Thymus (tissue), 11 donors: ENCODE measurements around the gene EGF. TPM values are rescaled to one million over a fixed set of nuclear protein-coding genes. Genes with fewer than 3 reads are reported as not detected.

Source experiments
- DNase-seq, 9 donors: peaks; one replicate each; pipeline ENCODE4 v3.0.0-alpha.2; 2013; ENCODE audit warnings: low spot score in 9 of 9, low read depth in 6 of 9, missing footprints in 1 of 9
- H3K27ac ChIP-seq, 2 donors: one replicate each; pipeline ENCODE4 v1.5.1; 2013; ENCODE audit warnings: control low read depth in 1 of 2, low read depth in 1 of 2, low read length in 1 of 2, mild to moderate bottlenecking in 1 of 2, moderate library complexity in 1 of 2
- H3K27me3 ChIP-seq, 2 donors: one replicate each; pipeline ENCODE4 v1.5.1; 2013; ENCODE audit warnings: low read length in 1 of 2; ENCODE audit not compliant: control insufficient read depth in 2 of 2, insufficient read depth in 1 of 2
- H3K36me3 ChIP-seq, 2 donors: one replicate each; pipeline ENCODE4 v1.5.1; 2013; ENCODE audit warnings: low read length in 1 of 2, mild to moderate bottlenecking in 1 of 2, moderate library complexity in 1 of 2; ENCODE audit not compliant: control insufficient read depth in 2 of 2, insufficient read depth in 2 of 2
- H3K4me1 ChIP-seq, 2 donors: one replicate each; pipeline ENCODE4 v1.5.1; 2013; ENCODE audit warnings: low read length in 2 of 2; ENCODE audit not compliant: control insufficient read depth in 2 of 2, insufficient read depth in 2 of 2
- H3K4me3 ChIP-seq, 2 donors: one replicate each; pipeline ENCODE4 v1.5.1; 2013; ENCODE audit warnings: low read length in 2 of 2, control low read depth in 1 of 2, mild to moderate bottlenecking in 1 of 2
- H3K9me3 ChIP-seq, 2 donors: one replicate each; pipeline ENCODE4 v1.5.1; 2013; ENCODE audit warnings: low read length in 1 of 2, mild to moderate bottlenecking in 1 of 2; ENCODE audit not compliant: control insufficient read depth in 2 of 2, insufficient read depth in 1 of 2
- WGBS: extraction: QIAGEN DNeasy Blood & Tissue Kit; methylation state at CpG from one replicate; pipeline ENCODE4 v1.1.7; 2013; 5-methylcytosine and 5-hydroxymethylcytosine counted together
- polyA plus RNA-seq: library from polyadenylated mRNA; stranded (reverse); fragments of 200-250 nt; gene quantifications from one replicate; pipeline ENCODE4 v1.2.3, GENCODE V29; 2013
- total RNA-seq: library from RNA; stranded (reverse); fragments of 120-200 nt; gene quantifications from one replicate; pipeline ENCODE4 v1.2.4, GENCODE V29; 2013
- donor health status: healthy.

EGF gene
- total and polyA plus RNA-seq, 2 donors, result 0.19 to 0.64 TPM

DNA sequence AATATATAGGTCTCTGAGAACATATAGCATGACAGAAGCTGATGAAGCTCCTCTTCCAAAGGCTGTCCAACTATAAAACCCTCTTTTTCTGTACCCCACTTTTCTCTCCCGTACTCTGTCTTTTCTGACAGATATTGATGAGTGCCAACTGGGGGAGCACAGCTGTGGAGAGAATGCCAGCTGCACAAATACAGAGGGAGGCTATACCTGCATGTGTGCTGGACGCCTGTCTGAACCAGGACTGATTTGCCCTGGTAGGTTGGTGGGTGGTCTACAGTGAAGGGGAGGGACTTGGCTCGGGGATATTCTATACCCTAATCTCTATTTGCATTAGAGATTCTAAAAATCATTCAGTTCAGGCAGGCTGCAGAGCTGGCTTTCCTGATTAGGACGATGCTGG, 80.4 kb downstream of the EGF start:
- H3K4me1 ChIP-seq, result no peaks in the 10 kb centered on the region
- H3K36me3 ChIP-seq, result no peaks in the 10 kb centered on the region
- H3K9me3 ChIP-seq, result no peaks in the 10 kb centered on the region
- no peak overlapping the region for H3K4me3 ChIP-seq
- WGBS, result 95% methylated on average over 4 of the region's 4 CpGs
- DNase-seq, result no peak
- no peak overlapping the region for H3K27ac ChIP-seq
- H3K27me3 ChIP-seq, result no peaks in the 10 kb centered on the region

DNA sequence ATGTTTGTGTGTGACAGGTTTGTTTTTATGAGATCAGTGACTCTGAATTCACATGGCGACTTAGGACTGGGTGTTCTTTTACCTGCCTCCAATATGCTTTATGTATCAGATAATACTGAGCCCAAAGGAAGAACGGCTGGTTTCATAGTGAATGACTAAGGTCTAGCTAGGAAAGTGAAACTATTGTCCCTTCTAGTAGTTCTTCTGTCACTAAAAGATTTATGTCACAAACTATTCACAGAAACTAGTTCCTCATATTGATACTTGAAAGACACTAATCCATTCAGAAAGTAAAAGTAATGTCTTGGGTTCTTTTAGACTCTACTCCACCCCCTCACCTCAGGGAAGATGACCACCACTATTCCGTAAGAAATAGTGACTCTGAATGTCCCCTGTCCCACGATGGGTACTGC, 81.7 kb downstream of the EGF start:
- Histone ChIP-seq H3K4me1 (no peaks in the 10 kb centered on the region), H3K9me3 (no peaks in the 10 kb centered on the region), H3K27me3 (no peaks in the 10 kb centered on the region), H3K27ac (no peak overlapping the region), H3K4me3 (no peak overlapping the region), H3K36me3 (no peaks in the 10 kb centered on the region)
- 73% methylated on average over 4 of the region's 4 CpGs for WGBS
- no peak for DNase-seq

DNA sequence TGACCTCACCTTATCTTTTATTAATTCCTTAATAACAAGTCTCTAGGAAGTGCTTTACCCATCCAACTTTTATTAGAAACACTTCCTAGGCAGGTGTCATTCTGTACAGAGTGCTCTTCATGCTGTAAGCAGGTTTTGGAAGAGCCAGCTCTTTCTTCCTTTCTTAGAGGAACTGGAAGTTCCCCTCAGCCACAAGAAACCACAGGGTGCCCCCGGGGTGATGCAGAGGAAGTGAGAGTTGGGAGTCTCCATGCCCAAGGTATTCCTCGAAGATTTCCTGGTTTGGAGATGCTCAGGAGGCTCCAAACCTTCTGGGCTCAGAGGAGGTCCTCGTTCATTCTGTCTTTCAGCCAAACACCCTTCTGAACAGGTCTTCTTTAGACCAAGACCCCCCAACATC, 83.8 kb downstream of the EGF start:
- no peaks in the 10 kb centered on the region for H3K4me1 ChIP-seq
- no peaks in the 10 kb centered on the region for H3K27me3 ChIP-seq
- no peaks in the 10 kb centered on the region for H3K9me3 ChIP-seq
- H3K27ac ChIP-seq, result no peak overlapping the region
- H3K4me3 ChIP-seq, result no peak overlapping the region
- peak in 1 of 9 donors; percentile 9 for DNase-seq
- 22% methylated on average over 3 of the region's 3 CpGs for whole genome bisulfite sequencing
- H3K36me3 ChIP-seq, result no peaks in the 10 kb centered on the region

DNA sequence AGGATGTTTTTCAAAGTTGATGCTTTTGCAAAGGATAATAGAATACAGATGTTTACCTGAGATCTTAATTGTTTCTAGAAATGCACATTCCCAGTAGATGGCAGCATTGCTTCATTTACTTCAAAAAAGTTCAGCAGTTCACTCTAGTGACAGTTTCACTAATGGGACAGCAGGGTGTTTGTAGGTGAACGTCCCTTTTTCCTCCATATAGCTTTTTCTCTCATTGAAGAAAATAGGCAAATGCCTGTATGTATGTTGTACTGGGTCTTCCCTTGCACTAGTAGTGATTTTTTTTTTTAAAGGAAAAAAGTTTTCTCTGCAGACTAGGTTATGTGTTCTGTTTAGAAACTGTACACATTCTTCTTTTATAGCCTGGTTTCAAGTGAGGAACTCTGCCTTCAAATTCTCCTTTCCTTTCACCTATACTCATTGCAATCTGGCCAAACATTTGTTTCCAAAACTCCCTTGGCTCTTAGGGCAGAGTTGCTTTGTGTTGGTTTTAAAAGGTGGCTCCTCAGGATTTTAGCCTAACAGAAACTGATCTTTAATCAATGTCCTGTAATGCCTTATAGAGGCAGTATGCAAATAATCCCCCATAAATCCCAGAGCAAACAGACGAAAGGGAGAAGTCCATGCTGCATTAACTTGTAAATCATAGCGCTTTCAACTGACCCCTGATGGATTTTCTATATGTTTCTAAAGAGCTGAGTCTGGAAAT, 86.3 kb downstream of the EGF start:
- H3K27ac ChIP-seq, result no peak overlapping the region
- no peaks in the 10 kb centered on the region for H3K36me3 ChIP-seq
- no peak overlapping the region for H3K4me3 ChIP-seq
- H3K27me3 ChIP-seq, result no peaks in the 10 kb centered on the region
- 64% methylated on average over 3 of the region's 3 CpGs for WGBS
- no peaks in the 10 kb centered on the region for H3K9me3 ChIP-seq
- DNase-seq, result peak; percentile 21 to 87 (median 74)
- no peaks in the 10 kb centered on the region for H3K4me1 ChIP-seq

DNA sequence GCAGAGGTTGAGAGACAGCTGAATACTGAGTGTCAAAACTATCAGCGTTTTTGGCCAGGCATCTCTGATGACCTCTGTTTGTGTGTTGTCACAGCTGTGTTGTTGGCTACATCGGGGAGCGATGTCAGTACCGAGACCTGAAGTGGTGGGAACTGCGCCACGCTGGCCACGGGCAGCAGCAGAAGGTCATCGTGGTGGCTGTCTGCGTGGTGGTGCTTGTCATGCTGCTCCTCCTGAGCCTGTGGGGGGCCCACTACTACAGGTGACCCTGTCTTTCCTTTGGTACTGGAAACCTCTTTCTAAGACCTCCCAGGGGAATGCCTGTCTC, 86.9 kb downstream of the EGF start:
- DNase-seq, result no peak
- H3K4me3 ChIP-seq, result no peak overlapping the region
- no peaks in the 10 kb centered on the region for H3K4me1 ChIP-seq
- no peak overlapping the region for H3K27ac ChIP-seq
- no peaks in the 10 kb centered on the region for H3K9me3 ChIP-seq
- H3K27me3 ChIP-seq, result no peaks in the 10 kb centered on the region
- WGBS, result 93% methylated on average over 9 of the region's 9 CpGs
- H3K36me3 ChIP-seq, result no peaks in the 10 kb centered on the region

DNA sequence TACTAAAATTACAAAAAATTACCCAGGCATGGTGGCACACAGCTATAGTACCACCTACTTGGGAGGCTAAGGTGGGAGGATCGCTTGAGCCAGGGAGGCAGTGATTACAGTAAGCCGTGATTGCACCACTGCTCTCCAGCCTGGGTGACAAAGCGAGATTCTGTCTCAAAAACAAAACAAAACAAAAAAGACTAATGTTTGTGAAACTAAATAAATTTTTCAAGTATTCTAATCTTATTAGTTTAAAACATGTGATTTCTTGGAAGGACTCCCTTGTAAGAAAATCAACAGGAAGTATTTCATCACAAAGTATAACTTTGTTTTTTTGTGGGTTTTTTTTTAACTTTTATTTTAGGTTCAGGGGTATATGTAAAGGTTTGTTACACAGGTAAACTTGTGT, 89.6 kb downstream of the EGF start:
- Histone ChIP-seq H3K9me3 (no peaks in the 10 kb centered on the region), H3K4me1 (no peaks in the 10 kb centered on the region), H3K4me3 (no peak overlapping the region), H3K36me3 (no peaks in the 10 kb centered on the region), H3K27me3 (no peaks in the 10 kb centered on the region), H3K27ac (no peak overlapping the region)
- no peak for DNase-seq
- 95% methylated on average over 3 of the region's 3 CpGs for WGBS

DNA sequence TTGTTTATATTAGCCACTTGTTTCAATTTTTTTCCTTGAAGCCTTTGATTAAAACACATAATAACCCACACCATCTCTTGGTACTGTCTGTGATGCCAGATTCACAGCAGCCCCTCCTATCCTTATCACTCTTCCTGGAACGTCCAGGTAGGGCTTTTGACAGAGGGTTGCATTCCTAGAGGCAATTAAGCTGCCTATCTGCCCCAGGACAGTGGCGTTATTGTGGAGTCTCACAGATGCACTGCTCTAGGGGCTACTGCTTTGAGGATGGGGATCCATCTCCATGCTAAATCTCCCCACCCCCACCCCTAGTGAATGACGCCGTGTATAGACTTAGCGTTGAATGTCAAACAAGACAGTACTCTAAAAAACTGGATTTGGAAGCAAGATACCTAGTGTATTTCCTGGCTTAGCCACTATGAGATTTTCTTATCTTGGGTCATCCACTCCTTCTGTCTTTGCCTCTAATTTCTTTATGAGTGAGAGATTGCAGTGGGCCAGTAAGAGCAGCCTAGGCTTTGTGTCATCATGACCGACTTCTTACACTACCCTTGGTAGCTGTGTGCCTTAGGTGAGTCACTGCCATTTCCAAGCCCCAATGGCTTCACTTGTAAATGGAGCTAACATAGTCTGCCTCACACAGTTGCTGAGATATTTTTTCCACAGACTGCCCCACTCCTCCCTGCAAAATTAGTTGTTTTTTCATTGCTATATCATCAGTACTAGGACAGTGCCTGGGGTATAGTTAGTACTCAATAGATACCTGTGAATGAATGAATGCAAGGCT, 90.9 kb downstream of the EGF start:
- WGBS, result 87% methylated on average over 6 of the region's 6 CpGs

DNA sequence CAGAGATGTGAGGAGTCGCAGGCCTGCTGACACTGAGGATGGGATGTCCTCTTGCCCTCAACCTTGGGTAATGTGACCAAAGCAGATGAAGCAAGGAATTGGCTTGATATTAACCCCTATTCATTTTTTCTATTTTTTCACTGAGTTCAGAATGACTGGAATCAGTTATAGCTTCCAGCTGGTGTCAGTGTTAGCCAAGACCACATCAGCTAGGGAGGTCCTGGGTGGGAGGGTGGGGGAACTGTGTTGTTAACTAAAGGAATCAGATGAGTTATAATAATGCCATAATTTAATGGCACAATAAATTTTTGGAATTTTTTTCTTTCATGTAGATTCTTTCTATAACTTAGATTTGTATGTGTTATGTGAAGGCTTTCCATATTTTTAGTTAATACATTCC, 91.9 kb downstream of the EGF start:
- Histone ChIP-seq H3K4me3 (no peak overlapping the region), H3K36me3 (no peaks in the 10 kb centered on the region), H3K4me1 (no peaks in the 10 kb centered on the region), H3K27me3 (no peaks in the 10 kb centered on the region), H3K27ac (no peak overlapping the region), H3K9me3 (no peaks in the 10 kb centered on the region)
- no peak for DNase-seq
- 100% methylated on average over 1 of the region's 1 CpG for WGBS

More for the DNA sequence above, 90.9 kb downstream of the EGF start:
- Histone ChIP-seq H3K27ac (no peak overlapping the region), H3K4me1 (no peaks in the 10 kb centered on the region), H3K4me3 (no peak overlapping the region), H3K36me3 (no peaks in the 10 kb centered on the region), H3K9me3 (no peaks in the 10 kb centered on the region), H3K27me3 (no peaks in the 10 kb centered on the region)
- no peak for DNase-seq

DNA sequence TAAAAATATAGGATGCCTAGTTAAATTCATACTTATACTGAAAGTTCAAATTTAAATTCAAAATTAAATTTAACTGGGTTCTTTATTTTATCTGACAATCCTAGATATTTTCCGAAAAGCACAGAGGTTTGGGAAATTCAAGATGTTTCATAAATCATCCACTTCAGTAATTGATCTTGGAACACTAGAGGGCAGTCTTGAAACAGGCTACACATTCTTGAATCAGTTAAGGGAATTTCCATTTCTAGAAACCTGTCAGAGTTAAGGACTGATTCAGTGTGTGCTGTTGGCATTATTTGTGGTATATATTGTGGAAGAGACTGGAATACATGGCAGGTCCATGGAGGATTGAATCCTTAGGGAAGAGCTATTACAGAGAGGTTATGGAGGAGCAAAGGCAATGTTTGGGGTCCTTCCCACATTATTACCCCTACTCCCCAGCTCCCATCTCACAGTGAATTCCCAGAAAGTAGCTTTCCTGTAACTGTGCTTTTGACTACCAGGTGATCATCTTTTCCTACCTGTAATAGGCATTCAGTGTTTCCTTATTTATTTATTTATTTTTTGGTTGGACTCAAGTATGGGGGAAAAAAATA, 92.9 kb downstream of the EGF start:
- DNase-seq, result peak in 8 of 9 donors; percentile 35 to 81 (median 48)

More for the DNA sequence above, 92.9 kb downstream of the EGF start:
- Histone ChIP-seq H3K9me3 (no peaks in the 10 kb centered on the region), H3K27ac (no peak overlapping the region), H3K4me3 (no peak overlapping the region), H3K4me1 (no peaks in the 10 kb centered on the region), H3K27me3 (no peaks in the 10 kb centered on the region), H3K36me3 (no peaks in the 10 kb centered on the region)
- WGBS, result 42% methylated on average over 1 of the region's 1 CpG
